HepG2 (cell line): Measurements from ENCODE around the gene GPR162. TPM values are rescaled to one million over a fixed set of nuclear protein-coding genes. Genes with fewer than 3 reads are reported as not detected.

Experiments
- AKAP8 ChIP-seq: sonication (generic); formaldehyde crosslinking; IDR thresholded peaks from 2 replicates; pipeline ENCODE4 v1.5.1; 2020; ENCODE audit warnings: mild to moderate bottlenecking, missing genetic modification reagents
- EP300 ChIP-seq, 3 experiments: sonication (generic) in 1 of 3; formaldehyde crosslinking in 1 of 3; IDR thresholded peaks; 2 replicates each; pipeline versions ENCODE4 v1.5.1 to v1.6.1; 2011 to 2020; ENCODE audit warnings: low read depth in 2 of 3, low read length in 2 of 3, borderline replicate concordance in 1 of 3, improper control_type of control experiment in 1 of 3, mild to moderate bottlenecking in 1 of 3, missing genetic modification reagents in 1 of 3, moderate library complexity in 1 of 3
- GATAD2A ChIP-seq: IDR thresholded peaks from 2 replicates; pipeline ENCODE4 v1.6.1; 2016
- GFI1 ChIP-seq: sonication (generic); formaldehyde crosslinking; IDR thresholded peaks from 2 replicates; pipeline ENCODE4 v1.5.0; 2020; ENCODE audit warnings: missing genetic modification reagents, mild to moderate bottlenecking, borderline replicate concordance
- KDM1A ChIP-seq: IDR thresholded peaks from 2 replicates; pipeline ENCODE4 v1.6.1; 2016; ENCODE audit warnings: missing compliant biosample characterization
- MEIS1 ChIP-seq: sonication (generic); formaldehyde crosslinking; IDR thresholded peaks from 2 replicates; pipeline ENCODE4 v1.9.0; 2021; ENCODE audit warnings: mild to moderate bottlenecking, missing genetic modification reagents, moderate library complexity, borderline replicate concordance
- NR2F6 ChIP-seq, 2 experiments: IDR thresholded peaks; 2 replicates each; pipeline ENCODE4 v1.6.1; 2016; ENCODE audit warnings: antibody characterized with exemption in 1 of 2, mild to moderate bottlenecking in 1 of 2
- PAXIP1 ChIP-seq: sonication (generic); formaldehyde crosslinking; conservative IDR thresholded peaks from 2 replicates; pipeline ENCODE4 v1.4.0; 2020; ENCODE audit warnings: mild to moderate bottlenecking, missing genetic modification reagents, moderate library complexity
- RERE ChIP-seq: IDR thresholded peaks from 2 replicates; pipeline ENCODE4 v1.6.1; 2016; ENCODE audit warnings: low read depth, missing genetic modification reagents, missing compliant biosample characterization
- RFXAP ChIP-seq: sonication (generic); formaldehyde crosslinking; IDR thresholded peaks from 2 replicates; pipeline ENCODE4 v1.4.0; 2020; ENCODE audit warnings: missing genetic modification reagents, borderline replicate concordance
- SAP130 ChIP-seq: IDR thresholded peaks from 2 replicates; pipeline ENCODE4 v1.6.1; 2016; ENCODE audit warnings: low read depth
- SIN3A ChIP-seq: IDR thresholded peaks from 2 replicates; pipeline ENCODE4 v1.6.1; 2011; ENCODE audit warnings: low read depth, mild to moderate bottlenecking, control low read depth, low read length, borderline replicate concordance
- SOX13 ChIP-seq, 3 experiments: fragments of 450-650 bp in 1 of 3; sonication (generic) in 1 of 3; formaldehyde crosslinking in 1 of 3; IDR thresholded peaks in 2 of 3; conservative IDR thresholded peaks in 1 of 3; 2 replicates each; pipeline versions ENCODE4 v1.5.0 to v1.6.1; 2016 to 2020; ENCODE audit warnings: antibody characterized with exemption in 1 of 3, mild to moderate bottlenecking in 1 of 3, missing compliant biosample characterization in 1 of 3, missing genetic modification reagents in 1 of 3, moderate library complexity in 1 of 3
- TMF1 ChIP-seq: sonication (generic); formaldehyde crosslinking; IDR thresholded peaks from 2 replicates; pipeline ENCODE4 v1.8.1; 2022; ENCODE audit warnings: low read depth, missing genetic modification reagents
- ZNF496 ChIP-seq: sonication (generic); formaldehyde crosslinking; IDR thresholded peaks from 2 replicates; pipeline ENCODE4 v1.8.1; 2023; ENCODE audit warnings: mild to moderate bottlenecking, moderate library complexity, missing genetic modification reagents; ENCODE audit not compliant: insufficient replicate concordance
- ZSCAN31 ChIP-seq: sonication (generic); formaldehyde crosslinking; IDR thresholded peaks from 2 replicates; pipeline ENCODE4 v1.5.0; 2020; ENCODE audit warnings: low read depth, mild to moderate bottlenecking, missing genetic modification reagents
- polyA plus RNA-seq, 8 experiments: library from polyadenylated mRNA; depleted of rRNA in 3 of 8; stranded (reverse) in 7 of 8; unstranded in 1 of 8; fragments of >200 nt; fragmentation: Illumina TruSeq in 4 of 8; extraction: Trizol in 4 of 8; gene quantifications; 2 replicates each; pipeline versions ENCODE4 v1.2.1 to v1.2.3, GENCODE V29; 2011 to 2016; ENCODE audit warnings: low read depth in 4 of 8, missing spikeins in 1 of 8, mixed read lengths in 1 of 8; ENCODE audit not compliant: insufficient read depth in 1 of 8
- total RNA-seq, 5 experiments: library from RNA; depleted of rRNA; stranded (reverse); fragments of >200 nt; fragmentation: Illumina TruSeq; extraction: Trizol; gene quantifications; 2 replicates each; pipeline ENCODE4 v1.2.3, GENCODE V29; 2016; ENCODE audit warnings: low read depth in 1 of 5

GPR162 gene
- total and polyA plus RNA-seq, 2 of the 13 experiments (the other 11 are each of a cell fraction or from before 2014, with no cell fraction given): 0.08 TPM; not detected in 1

- peak in 1 of 2 experiments; percentile 11; a peak in 1 of 4 replicates for TF ChIP-seq EP300 (IDR thresholded peaks at IDR 0.05; ENCODE audit: low read depth in 2 of 2, low read length in 2 of 2)
- TF ChIP-seq EP300 (CRISPR knock-in tag; IDR thresholded peaks at IDR 0.05; ENCODE audit: borderline replicate concordance): no peak
- 0 out of 2 replicates have a peak, but pooled peaks have one; percentile 11 for TF ChIP-seq SAP130
- TF ChIP-seq KDM1A: no peak
- TF ChIP-seq ZNF496: no peak
- TF ChIP-seq AKAP8 (CRISPR knock-in tag): no peak
- TF ChIP-seq RFXAP (CRISPR knock-in tag): no peak
- TF ChIP-seq NR2F6 (IDR thresholded peaks at IDR 0.05): no peak
- TF ChIP-seq NR2F6 (CRISPR knock-in tag; IDR thresholded peaks at IDR 0.05): peak; percentile 39; the same call in 1 of the 2 replicates
- TF ChIP-seq MEIS1 (CRISPR knock-in tag): peak; percentile 25; the same call in 1 of the 2 replicates
- no peak for TF ChIP-seq TMF1 (CRISPR knock-in tag)
- peak; percentile 54 for TF ChIP-seq PAXIP1
- TF ChIP-seq SIN3A: no peak
- TF ChIP-seq ZSCAN31 (CRISPR knock-in tag): no peak
- no peak for TF ChIP-seq RERE (CRISPR knock-in tag)
- no peak for TF ChIP-seq GATAD2A (CRISPR knock-in tag)
- no peak for TF ChIP-seq SOX13 (IDR thresholded peaks at IDR 0.05)
- no peak for TF ChIP-seq SOX13 (CRISPR knock-in tag; conservative IDR thresholded peaks at IDR 0.05 in 1 of 2, IDR thresholded peaks at IDR 0.05 in 1 of 2)
- TF ChIP-seq GFI1 (CRISPR knock-in tag): peak; percentile 77; the same call in 1 of the 2 replicates
These were observed 25.0 kb upstream of the GPR162 start (continued) for GRCh38 chr12:6796576-6796975.
